Activated T-helper 1 cell treated with Interleukin-2 at 50 U/mL for 16 hours (primary cell): ENCODE data around the gene ELL.

ENCODE experiments used
- DNase-seq: peaks from one replicate; pipeline ENCODE4 v3.0.0-alpha.2; 2020; ENCODE audit warnings: low read depth

Gene ELL

GRCh38 chr19:18488838-18489626, 32.8 kb downstream of the ELL start:
- DNase-seq, result no peak

GRCh38 chr19:18488403-18488723, 33.5 kb downstream of the ELL start:
- DNase-seq, result no peak

- DNase-seq, result no peak
Observed at GRCh38 chr19:18487576-18488402, 34.1 kb downstream of the ELL start.

GRCh38 chr19:18486746-18487145, 35.1 kb downstream of the ELL start:
- no peak for DNase-seq

GRCh38 chr19:18484992-18485391, 36.9 kb downstream of the ELL start:
- no peak for DNase-seq

DNA sequence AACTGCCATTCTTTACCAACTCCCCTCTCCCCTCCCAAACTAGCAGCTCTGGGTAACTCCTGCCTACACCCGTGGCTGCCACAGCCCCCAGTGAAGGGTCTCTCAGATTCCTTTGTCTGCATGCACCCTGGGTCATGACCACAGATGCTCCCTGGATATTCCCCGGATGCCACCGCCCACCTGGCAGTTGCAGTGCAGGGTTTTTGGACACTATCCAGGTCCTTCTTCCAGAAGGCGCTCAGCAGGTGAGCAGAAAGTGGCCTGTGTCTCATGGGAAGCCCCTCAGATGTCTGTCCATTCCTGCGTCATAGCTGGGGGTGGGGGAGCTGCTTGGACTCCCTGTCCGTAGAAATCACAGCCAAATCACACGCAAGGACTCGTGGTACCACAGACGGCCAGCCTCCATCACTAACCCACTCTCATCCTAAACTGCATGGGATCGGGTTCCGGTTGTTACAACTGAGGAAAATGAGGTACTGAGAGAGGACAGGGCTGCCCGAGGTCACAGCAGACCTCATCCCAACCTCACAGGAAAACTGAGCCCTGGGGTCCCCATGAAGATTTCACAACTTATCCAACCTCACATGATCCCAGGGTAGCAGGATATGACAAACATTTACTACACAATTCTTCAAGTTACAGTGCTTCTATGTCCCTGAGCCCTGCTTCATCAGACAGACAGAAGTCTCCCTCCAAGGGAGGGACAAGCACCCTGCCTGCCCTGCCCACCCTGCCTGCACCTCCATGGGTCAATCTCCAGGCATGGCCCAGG, 38.6 kb downstream of the ELL start:
- no peak for DNase-seq

DNA sequence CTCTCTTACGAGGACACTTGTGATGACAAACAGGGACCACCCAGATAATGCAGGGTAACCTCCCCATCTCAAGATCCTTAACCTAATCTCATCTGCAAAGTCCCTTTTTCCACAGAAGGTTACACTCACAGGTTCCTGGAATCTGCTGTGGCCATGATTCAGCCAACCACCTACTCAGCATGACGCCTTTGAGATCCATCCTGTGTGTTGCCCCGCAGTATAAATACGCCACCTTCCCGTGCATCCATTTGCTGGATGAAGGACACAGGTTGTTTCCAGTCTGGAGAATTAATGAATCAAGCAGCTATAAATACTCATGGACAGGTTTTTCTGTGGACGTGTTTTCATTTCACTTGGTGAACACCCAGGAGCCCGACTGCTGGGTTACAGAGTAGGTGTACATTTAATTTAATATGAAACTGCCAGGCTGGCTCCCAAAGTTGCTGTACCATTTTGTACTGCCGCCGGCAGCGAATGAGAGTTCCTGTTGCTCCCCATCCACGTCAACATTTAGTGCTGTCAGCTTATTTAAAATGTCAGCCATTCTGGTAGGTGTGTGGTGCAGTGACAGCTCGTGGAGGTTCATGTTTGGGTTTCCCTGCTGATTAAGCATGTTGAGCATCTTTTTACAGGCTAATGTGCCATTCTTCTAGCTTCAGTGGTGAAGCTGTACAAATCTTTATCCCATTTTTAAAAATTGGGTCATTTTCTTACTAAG, 40.2 kb downstream of the ELL start:
- no peak for DNase-seq

DNA sequence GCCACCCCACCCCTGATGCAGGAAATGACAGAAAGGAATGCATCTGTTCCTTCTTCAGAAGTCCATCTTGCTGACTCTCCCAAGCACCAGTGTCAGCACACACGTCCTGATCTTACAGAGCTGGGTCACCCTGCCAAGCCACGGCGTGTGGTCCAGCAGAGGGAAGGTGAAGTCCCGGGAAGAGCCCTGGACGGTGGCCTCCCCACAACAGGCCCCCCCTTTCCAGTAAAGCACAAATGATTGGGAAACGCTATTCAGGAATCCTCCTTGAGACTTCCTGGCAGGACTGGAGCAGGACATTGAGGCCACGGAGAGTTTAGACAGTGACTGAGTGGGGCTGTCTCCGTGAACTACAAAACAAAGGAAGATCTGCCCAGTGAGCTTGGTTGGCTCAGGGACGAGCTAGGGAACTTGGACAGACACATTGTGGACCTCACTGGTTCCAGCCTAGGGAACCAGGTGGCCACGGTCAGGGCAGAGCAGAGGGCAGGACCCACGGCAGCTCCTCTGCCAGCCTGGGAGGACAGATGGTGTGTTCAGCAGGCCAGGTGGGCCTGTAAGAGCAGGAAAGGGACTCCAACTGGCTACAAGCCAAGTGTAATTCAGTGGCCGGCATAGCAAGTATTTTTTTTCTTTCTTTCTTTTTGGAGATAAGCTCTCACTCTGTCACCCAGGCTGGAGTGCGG, 41.7 kb downstream of the ELL start:
- no peak for DNase-seq

- peak; percentile 30 for DNase-seq
Observed at GRCh38 chr19:18478545-18479311, 43.1 kb downstream of the ELL start.

DNA sequence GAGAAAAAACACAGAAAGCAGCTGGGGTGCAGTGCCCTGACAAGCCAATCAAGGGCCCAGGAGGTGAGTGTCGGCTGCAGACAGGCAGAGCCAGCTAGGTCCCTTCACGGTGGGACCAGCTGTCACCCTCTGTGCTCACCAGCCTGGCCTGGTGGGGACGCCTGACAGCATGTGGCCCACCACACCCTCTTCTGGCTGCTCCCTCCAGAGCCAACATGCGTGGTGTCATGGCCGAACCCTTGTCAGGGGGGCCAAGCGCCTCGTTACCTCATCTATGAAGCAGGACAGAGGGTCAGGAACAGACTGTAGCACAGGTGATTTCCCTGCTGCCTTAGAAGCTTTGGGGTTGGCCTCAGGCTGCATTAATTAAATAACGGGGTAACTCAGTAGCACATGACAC, 43.9 kb downstream of the ELL start:
- no peak for DNase-seq

DNA sequence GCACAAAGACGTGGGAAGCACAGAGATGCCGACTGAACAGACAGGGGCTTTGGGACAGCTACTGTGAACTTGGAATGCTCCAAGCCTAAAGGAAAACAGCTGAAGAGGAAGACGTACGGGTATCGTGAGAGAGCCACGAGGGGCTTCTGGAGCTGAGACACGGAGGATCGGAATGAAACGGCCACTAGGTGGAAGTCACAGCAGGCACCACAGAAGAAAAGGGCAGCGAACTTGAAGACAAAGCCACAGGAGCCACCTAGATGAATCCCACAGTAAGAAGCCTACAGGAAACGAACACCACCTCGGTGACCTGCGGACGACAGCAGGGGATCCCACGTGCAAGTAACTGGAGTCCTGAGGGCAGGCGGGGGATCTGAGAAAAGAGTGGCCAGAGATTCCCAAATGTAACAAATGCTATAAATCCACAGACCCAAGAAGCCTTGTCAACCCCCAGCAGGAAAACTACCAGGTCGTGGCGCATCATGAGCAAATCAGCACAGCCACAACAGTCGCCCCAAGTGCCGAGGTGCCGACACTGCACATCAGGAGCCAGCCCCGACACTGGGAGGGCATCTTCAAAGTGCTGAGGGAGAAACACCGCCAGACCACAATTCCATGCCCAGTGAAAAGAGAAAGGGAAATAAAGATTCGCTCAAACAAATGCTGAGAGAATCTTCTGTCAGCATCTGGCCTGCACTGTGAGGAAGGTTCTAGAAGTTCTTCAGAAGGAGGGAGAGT, 44.7 kb downstream of the ELL start:
- no peak for DNase-seq

DNA sequence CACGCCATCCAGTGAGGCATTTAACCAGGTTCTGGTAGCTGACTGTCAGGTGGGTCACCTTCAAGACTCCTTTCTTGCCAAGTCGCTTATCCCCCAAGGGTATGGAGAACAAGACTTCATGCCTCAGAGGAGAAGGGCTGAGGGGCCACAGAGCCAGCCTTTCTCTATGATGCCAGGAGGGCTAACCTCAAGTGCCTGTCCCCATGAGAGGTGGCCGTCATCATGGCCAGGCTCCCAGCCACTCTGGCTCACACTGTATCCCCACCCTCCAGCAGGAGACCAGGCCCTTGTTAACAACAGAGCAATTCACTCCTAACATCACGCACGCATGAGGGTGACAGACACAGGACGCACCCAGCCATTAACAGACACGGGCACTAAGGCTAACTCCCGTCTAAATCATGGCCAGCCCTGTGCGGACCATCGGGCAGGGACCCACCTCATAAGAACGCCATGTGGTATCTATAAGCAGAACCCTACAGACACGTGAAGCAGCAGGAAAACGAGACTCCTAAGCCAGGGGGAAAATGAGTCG, 45.3 kb downstream of the ELL start:
- DNase-seq, result no peak

- no peak for DNase-seq
Observed at GRCh38 chr19:18475762-18476331, 46.0 kb downstream of the ELL start.

DNA sequence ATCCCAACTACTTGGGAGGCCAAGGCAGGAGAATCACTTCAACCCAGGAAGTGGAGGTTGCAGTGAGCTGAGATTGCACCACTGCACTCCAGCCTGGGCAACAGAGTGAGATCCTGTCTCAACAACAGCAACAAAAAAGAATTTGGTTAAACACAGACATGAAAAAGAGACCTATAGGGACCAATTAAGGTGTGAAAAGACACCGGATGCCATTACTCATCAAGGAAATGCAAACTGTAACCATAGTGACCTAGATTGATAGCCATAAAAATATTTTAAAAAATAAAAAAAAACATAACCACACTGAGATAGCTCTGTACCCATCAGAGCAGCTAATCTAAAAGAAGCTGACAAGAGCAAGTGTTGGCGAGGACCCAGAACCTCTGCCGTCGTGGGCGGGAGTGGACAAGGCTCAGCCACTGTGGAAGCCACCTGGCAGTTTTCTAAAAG, 46.8 kb downstream of the ELL start:
- no peak for DNase-seq

DNA sequence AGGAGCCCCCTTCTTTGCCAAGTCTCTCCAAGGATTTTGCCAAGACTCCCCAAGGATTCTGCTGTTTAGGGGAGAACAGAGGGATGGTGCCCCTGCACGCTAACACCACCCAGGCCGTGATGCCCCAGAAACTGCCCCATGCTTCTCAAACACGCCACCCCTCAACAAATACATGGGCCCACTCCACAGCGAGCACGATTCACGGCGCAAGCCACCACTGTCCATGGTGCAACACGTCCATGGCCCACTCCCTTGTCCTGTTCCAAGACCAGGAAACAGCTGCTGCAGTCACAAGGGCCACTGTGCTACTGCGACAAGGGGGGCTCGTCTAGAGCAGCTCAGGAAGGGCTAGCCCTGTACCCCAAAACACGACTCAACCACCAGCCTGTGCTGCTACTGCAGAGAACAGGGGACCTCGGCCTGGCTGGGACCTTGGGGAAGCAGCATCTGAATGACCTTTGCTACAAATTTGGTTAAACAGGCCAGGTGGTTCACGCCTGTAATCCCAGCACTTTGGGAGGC, 47.4 kb downstream of the ELL start:
- no peak for DNase-seq

DNA sequence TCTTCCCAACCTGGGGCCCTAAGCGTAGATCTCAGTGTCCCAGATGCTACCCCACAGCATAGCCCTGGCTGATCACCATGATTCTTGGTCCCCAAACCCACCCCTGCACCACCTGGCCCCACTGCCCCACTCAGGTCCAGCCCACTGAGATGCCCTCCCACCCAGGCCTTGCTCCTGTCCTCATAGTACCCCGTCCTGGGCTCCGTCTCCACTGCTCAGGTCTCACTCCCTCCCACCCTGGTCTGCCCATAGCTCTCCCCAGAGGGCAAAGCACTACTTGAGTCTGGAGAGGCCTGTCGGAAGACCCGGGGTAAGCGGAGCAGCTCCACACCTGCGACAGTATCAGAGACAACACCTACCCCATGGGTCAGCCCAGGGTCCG, 48.2 kb downstream of the ELL start:
- no peak for DNase-seq

GRCh38 chr19:18473003-18473705, 48.7 kb downstream of the ELL start:
- no peak for DNase-seq

DNA sequence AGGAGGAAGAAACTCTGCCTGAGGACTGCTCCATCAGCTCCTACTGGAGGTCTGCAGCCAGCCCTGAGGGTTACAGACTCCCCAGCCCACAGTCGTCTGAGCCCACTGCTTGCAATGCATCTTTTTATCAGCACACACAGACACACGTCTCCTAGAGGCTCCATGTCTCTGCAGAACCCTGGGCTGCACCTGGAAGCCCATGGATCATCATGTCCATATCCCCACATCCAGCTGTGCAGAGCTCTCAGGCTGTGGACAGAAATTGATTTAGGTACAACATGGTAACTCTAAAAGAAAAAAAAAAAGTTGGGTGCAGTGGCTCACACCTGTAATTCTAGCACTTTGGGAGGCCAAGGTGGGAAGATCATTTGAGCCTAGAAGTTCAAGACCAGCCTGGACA, 51.1 kb downstream of the ELL start:
- no peak for DNase-seq
